DND-41 (cell line): ENCODE measurements around the gene CHN2.

Experiments
- ATAC-seq: fragments of 200-7000 bp; cut with Tn5 transposase; 3 replicates; pipeline ENCODE4 v1.9.1; 2021; ENCODE audit warnings: low read depth; ENCODE audit not compliant: insufficient read depth
- DNase-seq: peaks from one replicate; pipeline ENCODE4 v3.0.0-alpha.2; 2020
- H2AFZ ChIP-seq: 2 replicates; pipeline ENCODE4 v1.6.0; 2012; ENCODE audit warnings: low read depth, low read length
- H3K27ac ChIP-seq: 2 replicates; pipeline ENCODE4 v1.5.1; 2012; ENCODE audit warnings: low read length, inconsistent platforms
- H3K27me3 ChIP-seq: fragments of 200-600 bp; sonication (generic); 2 replicates; pipeline ENCODE4 v1.6.0; 2012; ENCODE audit warnings: low read length, mild to moderate bottlenecking, inconsistent platforms; ENCODE audit not compliant: insufficient read depth, poor library complexity
- H3K36me3 ChIP-seq: 2 replicates; pipeline ENCODE4 v1.5.1; 2012; ENCODE audit warnings: low read length, inconsistent platforms; ENCODE audit not compliant: insufficient read depth
- H3K4me1 ChIP-seq: 2 replicates; pipeline ENCODE4 v1.5.1; 2012; ENCODE audit warnings: mild to moderate bottlenecking, low read length; ENCODE audit not compliant: insufficient read depth
- H3K4me2 ChIP-seq: 2 replicates; pipeline ENCODE4 v1.6.0; 2012; ENCODE audit warnings: mild to moderate bottlenecking, moderate library complexity, low read length, inconsistent platforms; ENCODE audit not compliant: insufficient read depth
- H3K4me3 ChIP-seq, 2 experiments: fragments of 200-600 bp in 1 of 2; shearing (Covaris generic) in 1 of 2; 2 replicates each; pipeline ENCODE4 v1.5.1; 2012 to 2016; ENCODE audit warnings: inconsistent platforms in 2 of 2, low read length in 2 of 2, mild to moderate bottlenecking in 2 of 2, low read depth in 1 of 2, moderate library complexity in 1 of 2
- H3K79me2 ChIP-seq: 2 replicates; pipeline ENCODE4 v1.6.0; 2012; ENCODE audit warnings: low read length, inconsistent platforms; ENCODE audit not compliant: insufficient read depth
- H3K9ac ChIP-seq: 2 replicates; pipeline ENCODE4 v1.6.0; 2012; ENCODE audit warnings: low read depth, mild to moderate bottlenecking, inconsistent platforms, low read length, moderate library complexity
- H3K9me3 ChIP-seq: 2 replicates; pipeline ENCODE4 v1.5.1; 2012; ENCODE audit warnings: low read length, moderate library complexity, mild to moderate bottlenecking, inconsistent platforms; ENCODE audit not compliant: insufficient read depth, severe bottlenecking
- H4K20me1 ChIP-seq: 2 replicates; pipeline ENCODE4 v1.6.0; 2012; ENCODE audit warnings: low read length; ENCODE audit not compliant: insufficient read depth
- CTCF ChIP-seq: IDR thresholded peaks from 2 replicates; pipeline ENCODE4 v1.5.1; 2012; ENCODE audit warnings: borderline replicate concordance, low read length, moderate library complexity, mild to moderate bottlenecking; ENCODE audit not compliant: poor library complexity, severe bottlenecking; ENCODE audit errors: extremely low read depth
- EZH2 ChIP-seq: IDR thresholded peaks from 3 replicates; pipeline ENCODE4 v1.6.1; 2012; ENCODE audit warnings: borderline replicate concordance, low read depth, mild to moderate bottlenecking, moderate library complexity, low read length, inconsistent platforms; ENCODE audit not compliant: severe bottlenecking

Gene CHN2

GRCh38 chr7:29269935-29270334, 75.4 kb downstream of the CHN2 start:
- no peaks in the 10 kb centered on the region for H3K79me2 ChIP-seq
- no peak for DNase-seq
- no peak overlapping the region for H3K27ac ChIP-seq
- no peak overlapping the region for H3K4me3 ChIP-seq
- H3K4me1 ChIP-seq: peaks cover 12% of the 10 kb centered on the region
- no peaks in the 10 kb centered on the region for H3K9me3 ChIP-seq
- no peak overlapping the region for H3K4me2 ChIP-seq
- H3K36me3 ChIP-seq: no peaks in the 10 kb centered on the region
- TF ChIP-seq CTCF (no peak), EZH2 (no peak)
- no peak overlapping the region for H2AFZ ChIP-seq
- no peak overlapping the region for H3K9ac ChIP-seq
- no peak for ATAC-seq
- 0 out of 2 replicates have a peak, but pooled peaks cover 5% of the 10 kb centered on the region for H4K20me1 ChIP-seq
- no peaks in the 10 kb centered on the region for H3K27me3 ChIP-seq

DNA sequence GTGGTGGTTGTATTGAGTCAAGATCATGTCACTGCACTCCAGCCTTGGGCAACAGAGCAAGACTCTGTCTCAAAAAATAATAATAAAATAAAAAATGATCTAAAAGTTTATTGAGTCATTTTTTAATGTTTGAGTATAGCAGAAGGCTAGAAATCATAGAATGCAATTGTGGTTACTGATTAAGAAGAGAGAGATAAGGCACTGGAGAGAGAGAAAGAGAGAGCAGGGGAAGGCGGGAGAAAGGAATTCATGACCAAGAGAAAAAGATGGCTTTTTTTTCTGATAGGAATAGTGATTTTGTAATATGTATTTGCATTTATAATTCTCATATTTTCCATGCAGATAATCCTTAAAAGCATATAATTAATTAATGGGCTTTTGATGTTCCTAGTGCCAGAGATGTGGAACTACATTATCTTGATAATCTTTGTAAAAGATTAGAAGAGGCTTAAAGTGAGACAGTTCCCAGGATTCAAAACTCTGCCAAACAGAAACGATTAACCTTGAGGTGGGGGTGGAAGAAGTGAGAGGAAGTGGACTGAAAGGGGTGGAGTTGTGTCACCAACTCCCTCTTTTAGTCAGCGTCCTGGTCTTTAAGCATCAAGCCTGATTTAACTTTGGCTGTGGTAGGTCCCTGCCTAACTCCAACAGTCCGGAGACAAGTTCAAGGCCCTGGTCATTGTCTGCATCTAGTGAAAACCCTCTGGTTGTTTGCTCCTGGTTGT, 76.2 kb downstream of the CHN2 start:
- no peak overlapping the region for H3K9ac ChIP-seq
- no peaks in the 10 kb centered on the region for H3K27me3 ChIP-seq
- peaks cover 12% of the 10 kb centered on the region for H3K4me1 ChIP-seq
- TF ChIP-seq EZH2 (no peak), CTCF (no peak)
- no peaks in the 10 kb centered on the region for H3K9me3 ChIP-seq
- H2AFZ ChIP-seq: no peak overlapping the region
- no peaks in the 10 kb centered on the region for H3K36me3 ChIP-seq
- no peak overlapping the region for H3K27ac ChIP-seq
- ATAC-seq: peak; percentile 70
- no peak overlapping the region for H3K4me2 ChIP-seq
- no peak overlapping the region for H3K4me3 ChIP-seq
- DNase-seq: peak; percentile 16
- 0 out of 2 replicates have a peak, but pooled peaks cover 5% of the 10 kb centered on the region for H4K20me1 ChIP-seq
- H3K79me2 ChIP-seq: no peaks in the 10 kb centered on the region

- H3K36me3 ChIP-seq: no peaks in the 10 kb centered on the region
- H3K4me2 ChIP-seq: no peak overlapping the region
- H3K9ac ChIP-seq: no peak overlapping the region
- no peak overlapping the region for H3K4me3 ChIP-seq
- no peak for ATAC-seq
- no peaks in the 10 kb centered on the region for H3K9me3 ChIP-seq
- no peak for TF ChIP-seq EZH2
- TF ChIP-seq CTCF: no peak
- H2AFZ ChIP-seq: no peak overlapping the region
- H3K27me3 ChIP-seq: no peaks in the 10 kb centered on the region
- H4K20me1 ChIP-seq: 0 out of 2 replicates have a peak, but pooled peaks cover 5% of the 10 kb centered on the region
- H3K79me2 ChIP-seq: no peaks in the 10 kb centered on the region
- no peak for DNase-seq
- no peak overlapping the region for H3K27ac ChIP-seq
- peaks cover 12% of the 10 kb centered on the region for H3K4me1 ChIP-seq
Measured at GRCh38 chr7:29271319-29271658, 76.7 kb downstream of the CHN2 start.
